HepG2 (cell line): ENCODE measurements around the gene MBLAC2. TPM values are rescaled to one million over a fixed set of nuclear protein-coding genes. Genes with fewer than 3 reads are reported as not detected.

Experiments
- ARID2 ChIP-seq: sonication (generic); formaldehyde crosslinking; IDR thresholded peaks from 2 replicates; pipeline ENCODE4 v1.8.1; 2022; ENCODE audit warnings: mild to moderate bottlenecking, missing genetic modification reagents, borderline replicate concordance
- DNMT3B ChIP-seq: conservative IDR thresholded peaks from 2 replicates; pipeline ENCODE4 v1.6.1; 2016; ENCODE audit warnings: missing biosample characterization, control low read depth
- MBD4 ChIP-seq: IDR thresholded peaks from 2 replicates; pipeline ENCODE4 v1.6.1; 2012; ENCODE audit warnings: low read length, inconsistent platforms, borderline replicate concordance
- MYC ChIP-seq: sonication (generic); formaldehyde crosslinking; IDR thresholded peaks from 2 replicates; pipeline ENCODE4 v1.9.0; 2021; ENCODE audit warnings: missing genetic modification reagents, borderline replicate concordance
- TGIF2 ChIP-seq: IDR thresholded peaks from 2 replicates; pipeline ENCODE4 v1.6.1; 2016; ENCODE audit warnings: control low read depth, missing compliant biosample characterization
- THAP11 ChIP-seq: IDR thresholded peaks from 2 replicates; pipeline ENCODE4 v1.6.1; 2016; ENCODE audit warnings: missing biosample characterization, missing genetic modification reagents
- TRIM24 ChIP-seq: sonication (generic); formaldehyde crosslinking; IDR thresholded peaks from 2 replicates; pipeline ENCODE4 v1.8.0; 2022; ENCODE audit warnings: mild to moderate bottlenecking, missing genetic modification reagents
- TSC22D2 ChIP-seq: sonication (generic); formaldehyde crosslinking; IDR thresholded peaks from 2 replicates; pipeline ENCODE4 v1.5.1; 2020; ENCODE audit warnings: missing genetic modification reagents, mild to moderate bottlenecking, borderline replicate concordance
- ZBTB21 ChIP-seq: sonication (generic); formaldehyde crosslinking; IDR thresholded peaks from 2 replicates; pipeline ENCODE4 v1.4.0; 2020; ENCODE audit warnings: missing genetic modification reagents
- ZMYM3 ChIP-seq: sonication (generic); formaldehyde crosslinking; IDR thresholded peaks from 2 replicates; pipeline ENCODE4 v1.5.1; 2020; ENCODE audit warnings: mild to moderate bottlenecking, missing genetic modification reagents
- ZNF879 ChIP-seq: sonication (generic); formaldehyde crosslinking; IDR thresholded peaks from 2 replicates; pipeline ENCODE4 v1.8.1; 2023; ENCODE audit warnings: missing genetic modification reagents
- polyA plus RNA-seq, 8 experiments: library from polyadenylated mRNA; depleted of rRNA in 3 of 8; stranded (reverse) in 7 of 8; unstranded in 1 of 8; fragments of >200 nt; fragmentation: Illumina TruSeq in 4 of 8; extraction: Trizol in 4 of 8; gene quantifications; 2 replicates each; pipeline versions ENCODE4 v1.2.1 to v1.2.3, GENCODE V29; 2011 to 2016; ENCODE audit warnings: low read depth in 4 of 8, missing spikeins in 1 of 8, mixed read lengths in 1 of 8; ENCODE audit not compliant: insufficient read depth in 1 of 8
- total RNA-seq, 5 experiments: library from RNA; depleted of rRNA; stranded (reverse); fragments of >200 nt; fragmentation: Illumina TruSeq; extraction: Trizol; gene quantifications; 2 replicates each; pipeline ENCODE4 v1.2.3, GENCODE V29; 2016; ENCODE audit warnings: low read depth in 1 of 5
- TF ChIP-seq, protein P1 (sequence below): sonication (generic); formaldehyde crosslinking; IDR thresholded peaks from 2 replicates; pipeline ENCODE4 v1.5.1; 2020; ENCODE audit warnings: missing genetic modification reagents, mild to moderate bottlenecking, borderline replicate concordance
- TF ChIP-seq, protein P2 (sequence below): sonication (generic); formaldehyde crosslinking; IDR thresholded peaks from 2 replicates; pipeline ENCODE4 v1.4.0; 2020; ENCODE audit warnings: low read depth, mild to moderate bottlenecking, missing genetic modification reagents
- TF ChIP-seq, protein P3 (sequence below): sonication (generic); formaldehyde crosslinking; IDR thresholded peaks from 2 replicates; pipeline ENCODE4 v1.9.0; 2021; ENCODE audit warnings: missing genetic modification reagents, borderline replicate concordance
- TF ChIP-seq, protein P4 (sequence below): sonication (generic); formaldehyde crosslinking; IDR thresholded peaks from 2 replicates; pipeline ENCODE4 v1.4.0; 2020; ENCODE audit warnings: missing genetic modification reagents
- TF ChIP-seq, protein P5 (sequence below): sonication (generic); formaldehyde crosslinking; IDR thresholded peaks from 2 replicates; pipeline ENCODE4 v1.4.0; 2020; ENCODE audit warnings: missing genetic modification reagents, borderline replicate concordance
- TF ChIP-seq, protein P6 (sequence below): sonication (generic); formaldehyde crosslinking; IDR thresholded peaks from 2 replicates; pipeline ENCODE4 v1.8.0; 2022; ENCODE audit warnings: mild to moderate bottlenecking, missing genetic modification reagents; ENCODE audit not compliant: insufficient replicate concordance

The MBLAC2 gene
- total and polyA plus RNA-seq, 2 of the 13 experiments (the other 11 are each of a cell fraction or from before 2014, with no cell fraction given): 2.9 to 4.1 TPM

DNA sequence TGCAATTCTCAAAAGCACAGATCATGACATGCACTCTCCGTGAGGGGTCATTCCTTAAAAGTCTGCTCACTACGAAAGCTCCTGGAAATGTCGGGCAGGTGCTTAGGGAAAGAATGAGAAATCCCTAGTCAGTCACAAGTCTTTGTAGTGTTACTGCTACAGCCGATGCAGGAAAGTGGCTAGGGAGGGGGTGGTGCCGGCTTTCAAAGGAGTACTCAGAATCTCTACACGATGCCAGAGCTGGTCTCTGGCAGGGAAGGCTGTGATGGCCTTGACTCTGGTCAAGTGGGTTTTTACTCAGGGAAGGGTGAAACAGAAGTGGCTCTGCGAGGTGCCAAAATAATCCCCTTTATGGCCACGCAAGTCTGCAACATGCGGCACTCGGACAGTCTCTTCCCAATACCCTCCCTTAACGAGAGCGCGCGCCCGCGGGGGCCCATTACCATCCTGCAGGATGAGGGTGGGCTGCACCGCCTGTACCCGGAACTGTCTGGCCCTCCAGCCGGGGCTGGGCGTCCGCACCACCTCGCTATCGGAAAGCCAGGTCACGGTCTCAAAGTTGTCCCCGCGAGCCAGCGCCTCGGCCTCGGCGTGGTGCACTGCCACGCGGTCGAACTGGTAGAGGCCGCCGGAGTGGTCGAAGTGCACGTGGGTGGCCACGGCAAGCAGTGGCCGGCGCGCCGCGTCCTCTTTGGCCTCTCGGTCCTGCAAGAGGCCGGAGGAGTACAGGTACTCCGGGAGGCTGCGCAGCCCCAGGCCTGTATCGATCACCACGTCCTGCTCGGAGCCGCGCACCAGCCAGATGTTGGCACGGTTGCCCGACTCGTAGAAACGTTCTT lies 956 bp downstream of the MBLAC2 start (continued):
- TF ChIP-seq, protein P1, sequence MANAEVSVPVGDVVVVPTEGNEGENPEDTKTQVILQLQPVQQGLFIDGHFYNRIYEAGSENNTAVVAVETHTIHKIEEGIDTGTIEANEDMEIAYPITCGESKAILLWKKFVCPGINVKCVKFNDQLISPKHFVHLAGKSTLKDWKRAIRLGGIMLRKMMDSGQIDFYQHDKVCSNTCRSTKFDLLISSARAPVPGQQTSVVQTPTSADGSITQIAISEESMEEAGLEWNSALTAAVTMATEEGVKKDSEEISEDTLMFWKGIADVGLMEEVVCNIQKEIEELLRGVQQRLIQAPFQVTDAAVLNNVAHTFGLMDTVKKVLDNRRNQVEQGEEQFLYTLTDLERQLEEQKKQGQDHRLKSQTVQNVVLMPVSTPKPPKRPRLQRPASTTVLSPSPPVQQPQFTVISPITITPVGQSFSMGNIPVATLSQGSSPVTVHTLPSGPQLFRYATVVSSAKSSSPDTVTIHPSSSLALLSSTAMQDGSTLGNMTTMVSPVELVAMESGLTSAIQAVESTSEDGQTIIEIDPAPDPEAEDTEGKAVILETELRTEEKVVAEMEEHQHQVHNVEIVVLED (CRISPR knock-in tag): no peak
- TF ChIP-seq TGIF2 (CRISPR knock-in tag) (no peak), MYC (CRISPR knock-in tag) (peak; percentile 91), MBD4 (no peak), DNMT3B (CRISPR knock-in tag) (no peak), ZNF879 (peak; percentile 28; the same call in 1 of the 2 replicates), ZBTB21 (CRISPR knock-in tag) (no peak), TRIM24 (CRISPR knock-in tag) (no peak), ZMYM3 (CRISPR knock-in tag) (no peak), ARID2 (no peak), TSC22D2 (CRISPR knock-in tag) (no peak), THAP11 (CRISPR knock-in tag) (no peak)
- TF ChIP-seq, protein P2, sequence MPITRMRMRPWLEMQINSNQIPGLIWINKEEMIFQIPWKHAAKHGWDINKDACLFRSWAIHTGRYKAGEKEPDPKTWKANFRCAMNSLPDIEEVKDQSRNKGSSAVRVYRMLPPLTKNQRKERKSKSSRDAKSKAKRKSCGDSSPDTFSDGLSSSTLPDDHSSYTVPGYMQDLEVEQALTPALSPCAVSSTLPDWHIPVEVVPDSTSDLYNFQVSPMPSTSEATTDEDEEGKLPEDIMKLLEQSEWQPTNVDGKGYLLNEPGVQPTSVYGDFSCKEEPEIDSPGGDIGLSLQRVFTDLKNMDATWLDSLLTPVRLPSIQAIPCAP: no peak
- TF ChIP-seq, protein P3, sequence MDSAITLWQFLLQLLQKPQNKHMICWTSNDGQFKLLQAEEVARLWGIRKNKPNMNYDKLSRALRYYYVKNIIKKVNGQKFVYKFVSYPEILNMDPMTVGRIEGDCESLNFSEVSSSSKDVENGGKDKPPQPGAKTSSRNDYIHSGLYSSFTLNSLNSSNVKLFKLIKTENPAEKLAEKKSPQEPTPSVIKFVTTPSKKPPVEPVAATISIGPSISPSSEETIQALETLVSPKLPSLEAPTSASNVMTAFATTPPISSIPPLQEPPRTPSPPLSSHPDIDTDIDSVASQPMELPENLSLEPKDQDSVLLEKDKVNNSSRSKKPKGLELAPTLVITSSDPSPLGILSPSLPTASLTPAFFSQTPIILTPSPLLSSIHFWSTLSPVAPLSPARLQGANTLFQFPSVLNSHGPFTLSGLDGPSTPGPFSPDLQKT: 0 out of 2 replicates have a peak, but pooled peaks have one; percentile 31
- TF ChIP-seq, protein P4, sequence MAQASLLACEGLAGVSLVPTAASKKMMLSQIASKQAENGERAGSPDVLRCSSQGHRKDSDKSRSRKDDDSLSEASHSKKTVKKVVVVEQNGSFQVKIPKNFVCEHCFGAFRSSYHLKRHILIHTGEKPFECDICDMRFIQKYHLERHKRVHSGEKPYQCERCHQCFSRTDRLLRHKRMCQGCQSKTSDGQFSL (CRISPR knock-in tag): no peak
- TF ChIP-seq, protein P5, sequence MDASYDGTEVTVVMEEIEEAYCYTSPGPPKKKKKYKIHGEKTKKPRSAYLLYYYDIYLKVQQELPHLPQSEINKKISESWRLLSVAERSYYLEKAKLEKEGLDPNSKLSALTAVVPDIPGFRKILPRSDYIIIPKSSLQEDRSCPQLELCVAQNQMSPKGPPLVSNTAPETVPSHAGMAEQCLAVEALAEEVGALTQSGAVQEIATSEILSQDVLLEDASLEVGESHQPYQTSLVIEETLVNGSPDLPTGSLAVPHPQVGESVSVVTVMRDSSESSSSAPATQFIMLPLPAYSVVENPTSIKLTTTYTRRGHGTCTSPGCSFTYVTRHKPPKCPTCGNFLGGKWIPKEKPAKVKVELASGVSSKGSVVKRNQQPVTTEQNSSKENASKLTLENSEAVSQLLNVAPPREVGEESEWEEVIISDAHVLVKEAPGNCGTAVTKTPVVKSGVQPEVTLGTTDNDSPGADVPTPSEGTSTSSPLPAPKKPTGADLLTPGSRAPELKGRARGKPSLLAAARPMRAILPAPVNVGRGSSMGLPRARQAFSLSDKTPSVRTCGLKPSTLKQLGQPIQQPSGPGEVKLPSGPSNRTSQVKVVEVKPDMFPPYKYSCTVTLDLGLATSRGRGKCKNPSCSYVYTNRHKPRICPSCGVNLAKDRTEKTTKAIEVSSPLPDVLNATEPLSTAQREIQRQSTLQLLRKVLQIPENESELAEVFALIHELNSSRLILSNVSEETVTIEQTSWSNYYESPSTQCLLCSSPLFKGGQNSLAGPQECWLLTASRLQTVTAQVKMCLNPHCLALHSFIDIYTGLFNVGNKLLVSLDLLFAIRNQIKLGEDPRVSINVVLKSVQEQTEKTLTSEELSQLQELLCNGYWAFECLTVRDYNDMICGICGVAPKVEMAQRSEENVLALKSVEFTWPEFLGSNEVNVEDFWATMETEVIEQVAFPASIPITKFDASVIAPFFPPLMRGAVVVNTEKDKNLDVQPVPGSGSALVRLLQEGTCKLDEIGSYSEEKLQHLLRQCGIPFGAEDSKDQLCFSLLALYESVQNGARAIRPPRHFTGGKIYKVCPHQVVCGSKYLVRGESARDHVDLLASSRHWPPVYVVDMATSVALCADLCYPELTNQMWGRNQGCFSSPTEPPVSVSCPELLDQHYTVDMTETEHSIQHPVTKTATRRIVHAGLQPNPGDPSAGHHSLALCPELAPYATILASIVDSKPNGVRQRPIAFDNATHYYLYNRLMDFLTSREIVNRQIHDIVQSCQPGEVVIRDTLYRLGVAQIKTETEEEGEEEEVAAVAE (CRISPR knock-in tag): no peak
- TF ChIP-seq, protein P6, sequence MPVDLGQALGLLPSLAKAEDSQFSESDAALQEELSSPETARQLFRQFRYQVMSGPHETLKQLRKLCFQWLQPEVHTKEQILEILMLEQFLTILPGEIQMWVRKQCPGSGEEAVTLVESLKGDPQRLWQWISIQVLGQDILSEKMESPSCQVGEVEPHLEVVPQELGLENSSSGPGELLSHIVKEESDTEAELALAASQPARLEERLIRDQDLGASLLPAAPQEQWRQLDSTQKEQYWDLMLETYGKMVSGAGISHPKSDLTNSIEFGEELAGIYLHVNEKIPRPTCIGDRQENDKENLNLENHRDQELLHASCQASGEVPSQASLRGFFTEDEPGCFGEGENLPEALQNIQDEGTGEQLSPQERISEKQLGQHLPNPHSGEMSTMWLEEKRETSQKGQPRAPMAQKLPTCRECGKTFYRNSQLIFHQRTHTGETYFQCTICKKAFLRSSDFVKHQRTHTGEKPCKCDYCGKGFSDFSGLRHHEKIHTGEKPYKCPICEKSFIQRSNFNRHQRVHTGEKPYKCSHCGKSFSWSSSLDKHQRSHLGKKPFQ (CRISPR knock-in tag): peak; percentile 88
